ENCODE results near the gene EEF1AKMT3.
"Not testable (repeated sequence)": the region's sequence is repeated elsewhere in the genome, so short reads cannot be mapped to it uniquely, and the experiment has no call there.

The EEF1AKMT3 gene

DNA sequence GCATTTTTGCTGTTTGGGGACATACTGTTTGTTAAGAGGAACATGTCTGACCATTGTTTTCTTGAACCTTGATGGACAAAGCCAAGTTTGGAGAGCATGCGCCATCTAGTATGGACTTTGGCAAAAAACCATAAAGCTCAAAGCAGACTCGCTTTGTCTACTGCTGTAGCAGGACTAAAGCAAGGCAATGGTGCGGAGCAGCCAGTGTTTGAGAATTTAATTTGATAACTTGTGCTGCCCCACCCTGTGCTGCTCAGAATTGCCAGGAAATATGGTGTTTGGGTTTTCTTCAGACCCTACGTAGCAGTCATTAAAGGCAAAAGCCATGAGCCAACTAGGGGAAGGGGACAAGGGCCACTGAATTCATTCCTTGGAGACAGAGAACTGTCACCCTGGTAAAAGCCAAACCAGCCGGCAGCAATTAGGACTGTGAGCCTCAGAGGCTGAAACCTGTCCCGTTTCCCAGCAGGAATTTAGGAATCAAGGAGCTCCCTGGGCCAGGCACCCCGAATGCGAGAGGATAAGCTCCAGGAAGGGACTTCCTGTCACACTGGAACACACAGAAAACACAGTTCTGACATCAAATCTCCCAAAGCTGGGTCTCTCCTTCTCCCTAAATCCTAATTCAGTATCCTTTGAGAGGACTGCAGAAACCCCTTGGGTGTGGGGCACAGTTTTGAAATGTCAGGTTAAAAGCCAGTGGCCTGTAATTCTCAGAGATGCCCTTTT, 45.0 kb downstream of the EEF1AKMT3 start:
- Mint-ChIP-seq H3K27me3 (no peaks in the 10 kb centered on the region), H3K9me3 (no peaks in the 10 kb centered on the region), H3K36me3 (ENCODE audit: low read depth) (peaks cover 2% of the 10 kb centered on the region), H3K27ac (no peak overlapping the region), H3K4me1 (ENCODE audit: low read depth) (no peaks in the 10 kb centered on the region), H3K4me3 (no peak overlapping the region)

DNA sequence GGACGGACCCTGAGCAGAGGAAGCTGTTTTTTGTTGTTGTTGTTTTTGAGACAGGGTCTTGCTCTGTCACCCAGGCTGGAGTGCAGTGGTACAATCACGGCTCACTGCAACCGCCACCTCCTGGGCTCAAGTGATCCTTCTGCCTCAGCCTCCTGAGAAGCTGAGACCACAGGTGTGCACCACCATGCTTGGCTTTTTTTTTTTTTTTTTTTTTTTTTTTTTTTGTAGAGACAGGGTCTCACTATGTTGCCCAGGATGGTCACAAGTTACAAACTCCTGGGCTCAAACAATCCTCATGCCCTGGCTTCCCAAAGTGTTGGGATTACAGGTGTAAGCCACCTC, 45.5 kb downstream of the EEF1AKMT3 start:
- H3K4me1 Mint-ChIP-seq (ENCODE audit: low read depth); H3K9me3 Mint-ChIP-seq; H3K27me3 Mint-ChIP-seq; H3K36me3 Mint-ChIP-seq (ENCODE audit: low read depth); H3K4me3 Mint-ChIP-seq: not testable (repeated sequence)
- H3K27ac Mint-ChIP-seq: peak overlapping the region; percentile 52

DNA sequence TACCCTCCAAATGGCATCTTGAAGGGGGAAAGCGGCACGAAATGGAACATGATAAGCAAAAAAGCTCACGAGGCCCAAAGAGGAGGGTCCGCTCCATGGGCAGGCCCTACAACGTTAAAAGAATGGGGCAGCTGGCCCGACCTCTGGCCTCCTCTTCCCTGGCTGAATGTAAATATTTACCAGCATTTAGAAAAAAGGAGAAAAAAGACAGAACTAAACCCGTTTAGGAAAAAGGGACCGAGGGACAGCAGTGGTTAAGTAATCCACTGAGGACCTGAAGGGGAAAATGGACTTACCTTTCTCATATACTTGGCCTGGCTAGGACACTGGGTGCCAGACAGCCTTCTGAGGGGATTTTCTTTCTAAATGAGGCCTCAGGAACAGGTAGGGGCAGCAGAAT, 47.7 kb downstream of the EEF1AKMT3 start:
- not testable (repeated sequence) for H3K9me3 Mint-ChIP-seq; H3K4me3 Mint-ChIP-seq; H3K4me1 Mint-ChIP-seq (ENCODE audit: low read depth); H3K27ac Mint-ChIP-seq; H3K27me3 Mint-ChIP-seq
- peaks cover 15% of the 10 kb centered on the region for H3K36me3 Mint-ChIP-seq (ENCODE audit: low read depth)

DNA sequence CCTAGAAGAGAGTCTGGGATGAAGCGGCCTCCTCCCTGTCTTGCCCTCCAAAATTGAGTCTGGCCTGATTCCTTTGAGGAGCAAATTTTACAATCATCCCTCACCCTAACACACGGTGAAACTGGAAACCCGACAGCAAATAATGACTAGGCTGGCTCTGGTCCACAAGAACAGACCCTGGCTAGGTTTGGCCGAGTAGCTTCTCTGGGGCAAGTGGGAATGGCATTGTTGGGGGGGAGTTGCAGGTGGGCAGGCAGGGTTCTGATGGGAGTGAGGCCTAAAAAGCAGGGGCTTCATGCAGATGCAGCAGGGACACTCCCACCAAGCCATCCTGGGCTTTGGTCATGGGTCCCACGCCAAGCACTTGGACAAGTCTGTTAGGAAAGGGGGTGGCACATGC, 48.6 kb downstream of the EEF1AKMT3 start:
- not testable (repeated sequence) for H3K27ac Mint-ChIP-seq; H3K4me3 Mint-ChIP-seq; H3K27me3 Mint-ChIP-seq; H3K9me3 Mint-ChIP-seq; H3K4me1 Mint-ChIP-seq (ENCODE audit: low read depth)
- peaks cover 19% of the 10 kb centered on the region for H3K36me3 Mint-ChIP-seq (ENCODE audit: low read depth)

DNA sequence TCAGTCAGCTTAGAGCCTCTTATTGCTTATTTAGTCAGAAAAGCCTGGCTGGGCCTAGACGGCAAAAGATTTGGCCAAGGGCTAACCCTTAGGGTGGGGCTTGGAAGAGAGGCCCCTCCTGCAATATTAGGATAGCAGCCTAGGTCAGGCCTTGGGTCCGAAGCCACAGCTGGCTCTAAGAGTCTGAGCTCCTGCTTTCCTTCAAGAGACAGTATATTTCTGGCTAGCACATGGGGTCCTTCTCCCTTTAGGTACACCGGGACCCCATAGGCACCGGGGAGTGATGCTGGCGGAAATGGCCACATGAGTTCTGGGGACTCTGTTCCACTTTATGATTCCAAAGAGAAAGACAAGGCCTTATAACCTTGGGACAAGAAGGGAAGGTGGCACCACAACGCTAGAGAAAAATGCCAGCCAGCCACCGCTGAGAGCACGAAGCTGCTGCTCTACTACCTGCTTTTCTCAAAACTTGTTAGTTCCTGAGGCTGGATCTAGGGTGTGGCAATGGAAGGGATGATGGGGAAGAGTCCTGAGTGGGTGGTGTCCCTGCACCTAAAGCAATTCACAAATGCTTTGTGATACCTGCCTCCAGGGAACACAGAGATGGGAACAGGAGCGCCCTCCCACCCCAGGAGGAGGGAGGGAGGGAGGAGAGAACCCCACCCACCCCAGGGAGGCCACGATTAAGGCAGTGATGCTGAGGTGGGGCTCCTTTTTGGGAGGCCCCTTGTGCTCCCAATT, 49.2 kb downstream of the EEF1AKMT3 start:
- no peaks in the 10 kb centered on the region for H3K27me3 Mint-ChIP-seq

DNA sequence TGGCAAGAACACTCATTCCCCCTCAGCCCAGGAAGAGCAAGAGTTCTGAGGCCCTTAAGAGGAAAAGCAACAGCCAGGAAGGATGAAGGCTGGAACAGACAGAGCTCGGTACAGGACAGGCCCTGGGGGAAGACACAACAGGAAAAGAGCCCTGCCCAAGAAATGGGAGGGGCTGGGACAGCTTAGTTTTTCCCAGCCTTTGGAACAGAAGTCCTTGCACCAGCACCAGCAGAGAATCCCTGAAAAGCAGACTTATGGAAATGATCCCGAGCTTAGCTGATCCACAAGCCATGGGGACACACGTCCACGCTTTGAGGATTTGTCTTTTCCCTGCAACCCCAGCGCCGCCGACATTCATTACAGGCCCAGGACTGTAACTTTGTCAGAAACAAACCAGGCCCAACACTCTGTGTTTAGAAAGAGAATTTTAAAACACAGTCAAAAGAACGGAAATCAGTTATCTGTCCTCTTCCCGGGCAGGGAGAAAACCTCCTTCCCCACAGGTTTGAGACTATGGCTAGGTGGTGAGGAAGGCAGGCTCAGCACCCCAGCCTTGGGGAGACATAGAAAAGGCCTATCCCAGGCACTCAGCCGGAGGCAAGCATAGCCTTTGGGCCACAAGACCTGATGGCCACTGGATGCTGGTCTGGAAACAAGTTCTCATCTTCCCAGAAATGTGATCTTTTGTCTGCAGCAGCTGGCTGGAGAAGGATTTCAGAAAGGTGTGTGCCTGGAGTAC, 50.1 kb downstream of the EEF1AKMT3 start:
- H3K27ac Mint-ChIP-seq: no peak overlapping the region

More for the DNA sequence above, 49.2 kb downstream of the EEF1AKMT3 start:
- no peaks in the 10 kb centered on the region for H3K9me3 Mint-ChIP-seq
- H3K27ac Mint-ChIP-seq: no peak overlapping the region
- H3K36me3 Mint-ChIP-seq (ENCODE audit: low read depth): peaks cover 19% of the 10 kb centered on the region
- no peaks in the 10 kb centered on the region for H3K4me1 Mint-ChIP-seq (ENCODE audit: low read depth)
- H3K4me3 Mint-ChIP-seq: no peak overlapping the region

DNA sequence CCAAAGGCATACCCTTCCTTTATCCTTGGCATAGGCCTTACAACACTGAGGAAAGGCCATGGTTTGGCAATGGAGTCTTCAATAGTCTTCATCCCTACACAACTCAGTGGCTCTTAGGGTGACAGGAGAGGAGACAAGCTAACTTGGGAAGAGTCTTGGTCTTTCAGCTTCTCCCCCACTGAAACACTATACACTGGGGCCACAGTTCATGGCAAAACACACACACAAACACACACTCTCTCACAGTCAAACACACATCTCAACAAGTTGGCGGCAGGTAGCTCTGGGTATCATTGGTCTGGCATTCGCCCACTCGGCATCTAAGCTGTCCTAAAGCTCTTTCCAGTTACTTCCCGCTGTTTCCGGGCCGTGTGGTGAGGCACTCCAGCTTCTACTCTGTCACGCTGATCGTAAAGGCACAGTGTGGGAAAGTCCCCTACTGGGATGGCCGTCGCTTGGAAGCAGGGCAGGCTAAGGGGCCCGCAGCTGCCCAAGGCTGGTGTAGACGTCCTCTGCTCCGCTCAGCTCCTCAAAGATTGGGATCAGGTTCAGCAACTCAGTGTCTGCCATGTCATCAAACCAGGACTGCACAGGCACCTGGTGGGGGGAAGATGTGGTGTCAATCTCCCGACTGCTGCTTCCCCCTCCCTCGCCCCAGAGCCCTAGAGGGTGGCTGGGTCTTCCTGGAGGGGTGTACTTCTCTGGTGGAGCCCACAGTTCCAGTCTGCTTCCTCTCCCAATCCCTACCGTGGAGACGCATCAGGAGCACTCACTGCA, 50.9 kb downstream of the EEF1AKMT3 start:
- H3K27ac Mint-ChIP-seq: peak overlapping the region; percentile 13
- peaks cover 24% of the 10 kb centered on the region for H3K36me3 Mint-ChIP-seq (ENCODE audit: low read depth)
- H3K4me3 Mint-ChIP-seq: no peak overlapping the region
- H3K4me1 Mint-ChIP-seq (ENCODE audit: low read depth): no peaks in the 10 kb centered on the region
- H3K27me3 Mint-ChIP-seq: no peaks in the 10 kb centered on the region
- H3K9me3 Mint-ChIP-seq: no peaks in the 10 kb centered on the region

More for the DNA sequence above, 50.1 kb downstream of the EEF1AKMT3 start:
- Mint-ChIP-seq H3K27me3 (no peaks in the 10 kb centered on the region), H3K4me1 (ENCODE audit: low read depth) (no peaks in the 10 kb centered on the region), H3K36me3 (ENCODE audit: low read depth) (peaks cover 24% of the 10 kb centered on the region), H3K4me3 (no peak overlapping the region), H3K9me3 (no peaks in the 10 kb centered on the region)

DNA sequence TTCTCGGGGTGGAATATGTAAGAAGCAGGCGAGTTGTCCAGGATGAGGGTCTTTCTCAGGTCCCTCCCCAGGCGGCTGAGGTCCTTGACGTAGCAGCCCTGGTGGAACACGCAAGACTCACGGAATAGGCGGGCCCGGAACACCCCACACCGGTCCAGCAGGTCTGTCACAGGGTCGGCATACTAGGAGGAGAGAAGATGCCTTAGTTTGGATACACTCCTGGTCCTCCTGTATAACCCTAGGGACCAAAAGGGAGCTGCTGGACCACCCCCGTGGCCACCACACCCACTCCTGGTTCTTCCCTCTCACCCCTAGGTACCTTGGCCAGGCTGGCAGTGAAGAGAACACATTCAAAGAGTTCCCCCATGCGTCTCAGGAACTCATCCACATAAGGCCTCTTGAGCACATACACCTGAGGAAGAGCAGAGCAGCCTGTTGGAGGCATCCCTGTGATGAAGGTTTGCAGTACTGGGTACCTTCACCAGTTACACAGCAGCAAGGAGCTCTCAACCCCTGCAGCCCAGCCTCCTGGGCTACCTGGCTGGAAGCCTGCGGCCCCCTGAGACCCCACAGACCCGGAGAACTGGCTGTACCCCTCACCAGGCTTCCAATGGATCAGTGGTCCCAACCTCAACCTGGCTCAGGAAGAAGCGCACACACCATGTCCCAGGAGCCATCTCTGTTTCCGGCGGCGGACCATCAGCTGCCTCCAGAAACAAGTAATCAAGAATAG, 51.7 kb downstream of the EEF1AKMT3 start:
- Mint-ChIP-seq H3K27me3 (no peaks in the 10 kb centered on the region), H3K9me3 (no peaks in the 10 kb centered on the region), H3K4me3 (no peak overlapping the region), H3K36me3 (ENCODE audit: low read depth) (peaks cover 24% of the 10 kb centered on the region), H3K4me1 (ENCODE audit: low read depth) (peaks cover 3% of the 10 kb centered on the region), H3K27ac (peak overlapping the region; percentile 13)

DNA sequence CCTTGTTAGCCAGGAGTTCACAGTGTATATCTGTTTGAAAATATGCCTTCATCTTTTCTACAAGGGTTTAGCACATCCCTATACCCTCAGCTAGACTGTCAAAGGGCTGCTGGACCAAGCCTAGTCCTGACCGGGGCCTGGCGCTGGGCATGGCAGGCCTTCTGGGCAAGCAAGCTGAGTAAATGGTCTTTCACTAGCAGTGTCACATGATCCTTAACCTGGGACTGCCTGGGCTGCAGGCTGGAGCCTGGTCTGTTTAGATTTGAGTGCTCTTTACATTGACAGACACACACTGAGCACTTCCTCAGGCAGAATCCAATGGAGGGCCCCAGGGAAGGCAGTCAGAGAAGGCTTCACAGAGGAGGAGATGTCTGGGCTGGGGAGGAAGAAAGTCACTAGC, 53.0 kb downstream of the EEF1AKMT3 start:
- Mint-ChIP-seq H3K27me3 (no peaks in the 10 kb centered on the region), H3K9me3 (no peaks in the 10 kb centered on the region), H3K4me1 (ENCODE audit: low read depth) (peaks cover 8% of the 10 kb centered on the region), H3K27ac (peak overlapping the region; percentile 13), H3K36me3 (ENCODE audit: low read depth) (peaks cover 24% of the 10 kb centered on the region), H3K4me3 (no peak overlapping the region)

DNA sequence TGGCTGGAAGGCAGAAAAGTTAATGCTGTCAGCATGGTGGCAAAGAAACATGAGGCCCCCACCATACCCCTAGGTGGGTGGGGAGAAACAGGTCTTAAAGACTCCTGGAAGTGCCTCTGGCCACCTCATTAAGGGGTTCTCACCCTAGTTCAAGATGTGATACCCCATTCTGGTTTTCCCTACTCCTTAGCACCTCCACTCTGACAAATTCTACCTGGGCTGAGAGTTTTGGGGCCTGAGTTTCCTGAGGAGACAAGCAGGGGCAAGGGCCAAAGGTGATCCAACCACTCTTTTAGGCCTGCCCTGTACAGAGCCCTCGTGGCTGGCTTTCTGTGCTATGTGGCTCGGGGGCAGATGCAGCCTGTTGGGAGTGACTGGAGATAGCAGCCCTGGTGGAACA, 54.0 kb downstream of the EEF1AKMT3 start:
- no peak overlapping the region for H3K27ac Mint-ChIP-seq
- H3K36me3 Mint-ChIP-seq (ENCODE audit: low read depth): peaks cover 24% of the 10 kb centered on the region
- no peaks in the 10 kb centered on the region for H3K27me3 Mint-ChIP-seq
- H3K4me1 Mint-ChIP-seq (ENCODE audit: low read depth): peaks cover 13% of the 10 kb centered on the region
- no peaks in the 10 kb centered on the region for H3K9me3 Mint-ChIP-seq
- H3K4me3 Mint-ChIP-seq: no peak overlapping the region

DNA sequence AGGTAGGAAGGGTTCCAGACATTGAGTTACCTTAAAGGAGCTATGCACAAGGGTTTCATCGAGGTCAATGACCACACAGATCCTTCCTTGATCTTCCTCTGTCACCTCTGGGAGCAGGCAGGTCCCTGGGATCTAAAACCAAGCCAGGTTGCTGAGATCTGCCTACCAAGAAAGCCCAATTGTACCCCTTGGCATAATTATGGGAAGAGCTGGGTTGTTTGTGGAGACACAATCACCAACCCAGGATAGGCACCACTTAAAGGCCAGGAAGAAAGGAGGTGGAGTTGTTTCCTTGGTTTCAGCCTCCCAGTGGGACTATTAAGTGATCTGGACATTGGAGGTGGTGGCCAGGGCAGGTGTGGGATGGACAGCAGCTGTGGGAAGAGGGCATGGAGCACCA, 54.6 kb downstream of the EEF1AKMT3 start:
- Mint-ChIP-seq H3K4me3 (no peak overlapping the region), H3K36me3 (ENCODE audit: low read depth) (peaks cover 24% of the 10 kb centered on the region), H3K9me3 (no peaks in the 10 kb centered on the region), H3K27me3 (no peaks in the 10 kb centered on the region), H3K27ac (no peak overlapping the region), H3K4me1 (ENCODE audit: low read depth) (peaks cover 19% of the 10 kb centered on the region)

DNA sequence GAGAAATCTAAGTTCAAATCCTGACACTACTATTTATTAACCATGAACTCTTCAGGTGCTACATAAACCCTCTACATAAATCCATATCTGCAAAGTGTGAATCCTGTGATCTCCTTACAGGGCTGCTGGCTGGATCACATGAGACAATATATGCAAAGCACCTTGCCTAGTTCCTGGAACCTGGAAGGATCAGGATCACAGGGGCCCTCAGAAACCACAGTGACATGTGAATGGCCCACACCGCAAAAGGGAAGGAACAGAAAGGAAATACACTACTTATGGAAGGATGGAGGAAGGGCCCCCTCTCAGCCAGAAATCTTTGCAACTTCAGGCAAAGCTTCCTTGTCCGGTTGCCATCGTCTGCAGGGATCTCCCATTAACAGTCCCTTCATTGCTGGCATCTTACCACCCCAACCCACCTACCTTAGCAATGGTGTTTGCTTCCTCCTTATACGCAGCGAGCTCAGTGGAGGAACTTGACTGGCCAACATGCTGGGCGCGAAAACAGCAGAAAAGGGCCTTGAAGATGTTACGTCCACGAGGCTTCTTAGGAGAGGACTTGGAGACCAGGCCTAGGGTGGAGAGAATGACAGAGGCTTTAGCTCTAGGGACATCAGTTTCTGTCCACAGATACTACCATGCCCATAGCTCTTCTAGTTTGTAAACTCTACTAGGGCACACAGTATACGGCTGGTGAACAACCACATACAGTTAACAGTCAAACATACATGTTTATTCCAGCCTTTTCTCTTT, 56.8 kb downstream of the EEF1AKMT3 start:
- H3K27ac Mint-ChIP-seq: no peak overlapping the region
- H3K9me3 Mint-ChIP-seq: no peaks in the 10 kb centered on the region
- no peaks in the 10 kb centered on the region for H3K27me3 Mint-ChIP-seq
- no peak overlapping the region for H3K4me3 Mint-ChIP-seq
- peaks cover 40% of the 10 kb centered on the region for H3K4me1 Mint-ChIP-seq (ENCODE audit: low read depth)
- peaks cover 11% of the 10 kb centered on the region for H3K36me3 Mint-ChIP-seq (ENCODE audit: low read depth)

DNA sequence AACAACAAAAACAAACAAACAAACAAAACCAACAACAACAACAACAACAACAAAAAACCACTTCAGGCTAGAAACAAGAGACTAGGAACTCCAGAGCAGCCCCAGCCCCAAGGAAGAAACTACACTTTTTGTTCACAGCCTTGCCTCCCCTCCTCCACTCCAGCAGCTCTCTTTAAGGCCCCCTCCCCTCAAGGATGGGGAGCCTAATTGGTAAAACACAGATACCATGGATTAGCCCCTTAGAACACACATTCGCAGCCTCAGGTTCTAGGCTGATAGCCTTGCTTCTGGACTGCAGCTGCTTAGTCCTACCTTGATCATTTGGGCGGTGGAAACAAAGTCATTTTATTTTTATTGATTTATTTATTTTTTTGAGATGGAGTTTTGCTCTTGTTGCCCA, 58.0 kb downstream of the EEF1AKMT3 start:
- peaks cover 52% of the 10 kb centered on the region for H3K4me1 Mint-ChIP-seq (ENCODE audit: low read depth)
- no peak overlapping the region for H3K4me3 Mint-ChIP-seq
- H3K27ac Mint-ChIP-seq: no peak overlapping the region
- no peaks in the 10 kb centered on the region for H3K9me3 Mint-ChIP-seq
- no peaks in the 10 kb centered on the region for H3K27me3 Mint-ChIP-seq
- peaks cover 7% of the 10 kb centered on the region for H3K36me3 Mint-ChIP-seq (ENCODE audit: low read depth)

All from stimulated activated naive CD8-positive, alpha-beta T cell treated with anti-CD3 and anti-CD28 coated beads, Interleukin-15, Interleukin-2, amounts not matched to agents 100 ng/mL and 50 ng/mL, for 24 hours (primary cell).